ENCODE results near the gene ZNF407.

DNA sequence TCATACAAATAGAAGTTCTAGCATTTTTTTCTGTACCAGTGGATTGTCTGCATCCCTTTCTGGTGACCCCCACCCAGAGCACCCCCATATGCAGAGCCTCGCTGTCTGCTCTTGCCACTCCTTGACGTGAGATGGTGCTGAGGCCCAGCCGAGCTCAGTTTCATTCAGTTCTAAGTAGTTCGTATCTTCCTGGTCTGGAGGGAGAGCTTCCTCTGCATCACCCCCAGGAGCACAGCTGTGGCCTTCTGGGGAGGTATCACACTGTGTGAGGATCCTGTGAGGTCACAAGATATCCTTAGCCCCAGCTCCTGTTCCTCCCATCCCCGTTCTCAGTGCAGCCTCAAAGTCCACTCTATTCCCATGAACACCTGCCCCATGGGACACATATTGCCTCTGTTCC lies 478.6 kb downstream of the ZNF407 start:
- no peak for TF ChIP-seq CTCF (IDR thresholded peaks at IDR 0.05; ENCODE audit: insufficient read depth, low read length, poor library complexity, severe bottlenecking)
- no peak for TF ChIP-seq EZH2phosphoT487 (conservative IDR thresholded peaks at IDR 0.05; ENCODE audit: low read length)
